HG03342 (cell line): ENCODE results near the gene ADA.
"Not testable (repeated sequence)": the region's sequence is repeated elsewhere in the genome, so short reads cannot be mapped to it uniquely, and the experiment has no call there.

Experiments used
- ATAC-seq: cut with Tn5 transposase; IDR thresholded peaks from one replicate; pipeline ENCODE4 v1.9.1; 2021; ENCODE audit warnings: mild to moderate bottlenecking, moderate library complexity; ENCODE audit not compliant: unreplicated experiment

The ADA gene

GRCh38 chr20:44601236-44601671, 50.2 kb downstream of the ADA start:
- ATAC-seq = no peak

GRCh38 chr20:44600758-44601201, 50.7 kb downstream of the ADA start:
- ATAC-seq = no peak

- ATAC-seq = no peak
Measured at GRCh38 chr20:44600301-44600700, 51.2 kb downstream of the ADA start.

DNA sequence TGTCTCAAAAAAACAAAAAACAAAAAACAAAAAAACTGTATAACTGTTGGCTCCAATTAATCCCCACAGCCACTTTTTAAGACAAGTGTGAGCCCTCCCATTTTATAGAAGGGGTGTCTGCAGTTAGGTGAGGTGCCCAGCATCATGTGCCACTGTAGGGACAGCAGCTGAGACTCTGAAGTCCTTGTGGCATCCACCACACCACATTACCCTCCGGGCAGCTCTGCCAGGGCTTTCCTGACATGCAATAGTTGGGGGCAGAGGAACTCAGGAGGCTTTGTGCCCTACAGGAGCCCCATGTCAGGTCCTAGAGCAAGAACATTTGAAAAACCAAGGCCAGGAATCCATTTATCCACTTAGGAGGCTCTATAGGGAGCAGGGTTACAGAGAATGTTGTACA, 51.8 kb downstream of the ADA start:
- no peak for ATAC-seq

DNA sequence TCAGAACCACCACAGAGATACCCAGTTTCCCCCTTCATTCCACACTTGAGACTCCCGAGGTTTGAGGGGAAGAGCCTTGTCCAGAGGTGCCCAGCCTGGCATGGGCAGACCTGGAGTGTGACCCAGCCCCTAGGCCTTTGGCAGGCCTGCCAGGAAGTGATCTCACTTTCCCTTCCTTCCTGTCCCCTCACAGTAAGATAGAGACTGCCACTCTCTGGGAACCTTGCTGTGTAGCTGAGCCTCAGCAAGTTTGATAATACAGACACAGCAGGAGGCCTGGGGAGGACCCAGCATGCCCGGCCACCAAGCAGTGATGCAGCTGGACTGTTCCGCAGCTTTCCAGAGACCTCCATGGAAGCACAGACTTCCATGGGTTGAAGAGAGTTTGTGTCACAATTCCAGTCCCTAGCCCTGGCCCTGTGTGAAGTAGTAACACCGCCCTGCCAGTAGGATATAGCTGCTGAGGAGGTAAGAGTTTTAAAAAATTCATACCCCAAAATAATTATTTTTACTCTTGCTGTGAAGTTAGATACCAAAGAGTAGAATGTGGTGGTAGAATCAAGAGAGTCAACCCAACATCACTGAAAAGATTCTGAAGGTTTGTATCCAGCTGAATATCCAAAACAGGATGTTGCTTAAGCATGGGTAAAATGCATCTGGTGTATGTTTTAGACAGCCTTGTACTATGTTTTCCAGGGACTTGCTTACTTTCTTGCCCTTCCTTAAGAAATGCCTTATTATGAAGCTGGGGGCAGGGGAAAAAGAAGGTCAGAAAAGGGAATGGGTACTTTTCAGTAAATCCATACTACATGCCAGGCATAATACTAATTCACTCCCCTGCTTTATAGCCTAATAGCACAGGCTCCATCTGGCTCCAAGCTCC, 52.8 kb downstream of the ADA start:
- ATAC-seq = no peak

DNA sequence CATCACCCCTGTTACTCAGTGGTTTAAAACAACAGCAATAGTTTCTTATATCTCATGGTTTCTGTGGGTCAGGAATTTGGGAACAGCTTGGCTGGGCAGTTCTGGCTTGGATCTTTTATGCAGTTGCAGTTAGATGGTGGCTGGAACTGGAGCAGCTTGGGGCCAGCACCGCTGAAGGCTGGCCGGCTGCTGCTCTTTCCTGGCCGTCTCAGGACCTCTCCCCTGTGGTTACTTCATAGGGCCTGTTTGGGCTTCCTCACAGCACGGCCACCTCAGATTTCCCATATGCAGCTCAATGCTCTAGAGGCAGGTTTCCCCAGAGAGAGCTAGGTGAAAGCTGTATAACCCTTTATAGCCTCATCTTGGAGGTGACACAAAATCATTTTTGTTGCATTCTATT, 53.6 kb downstream of the ADA start:
- no peak for ATAC-seq

- no peak for ATAC-seq
Measured at GRCh38 chr20:44597516-44597915, 54.0 kb downstream of the ADA start.

DNA sequence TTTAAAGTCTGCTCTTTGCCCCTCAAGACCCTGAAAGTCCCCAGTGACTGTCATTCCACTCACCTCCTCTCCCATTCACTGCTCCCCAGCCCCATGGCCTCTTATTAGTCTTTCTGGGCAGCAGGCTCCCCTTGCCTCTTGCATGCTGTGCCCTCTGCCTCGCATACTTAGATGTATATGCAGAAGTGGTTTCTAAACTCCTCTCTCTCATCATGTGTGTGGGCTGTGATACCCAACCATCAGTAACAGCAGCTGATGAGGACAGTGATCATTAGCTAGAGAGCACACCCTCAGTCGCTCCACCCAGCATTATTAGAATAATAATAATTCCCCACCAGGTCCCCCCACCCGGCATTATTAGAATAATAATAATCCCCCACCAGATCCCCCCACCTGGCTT, 54.6 kb downstream of the ADA start:
- ATAC-seq = no peak

GRCh38 chr20:44596010-44596409, 55.5 kb downstream of the ADA start:
- no peak for ATAC-seq

DNA sequence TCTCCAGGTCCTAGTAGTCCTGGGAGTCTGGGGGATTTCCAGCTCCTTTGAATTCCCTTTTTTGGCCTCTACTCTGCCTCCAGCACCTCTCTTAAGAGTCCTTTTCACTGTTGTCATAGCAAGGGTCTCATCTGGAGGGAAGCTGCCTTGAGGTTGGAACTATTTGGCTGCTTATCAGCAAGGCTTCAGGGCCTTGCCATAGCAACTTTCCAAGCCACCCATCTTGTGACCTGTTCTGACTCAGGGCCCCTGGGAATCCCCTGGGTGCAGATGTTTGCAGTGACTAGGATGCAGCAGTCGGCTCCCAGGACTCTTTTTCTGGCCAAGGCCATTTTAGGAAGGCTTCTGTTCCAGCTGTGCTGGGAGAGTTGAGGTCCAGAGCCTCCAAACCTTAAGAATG, 56.8 kb downstream of the ADA start:
- ATAC-seq = no peak

DNA sequence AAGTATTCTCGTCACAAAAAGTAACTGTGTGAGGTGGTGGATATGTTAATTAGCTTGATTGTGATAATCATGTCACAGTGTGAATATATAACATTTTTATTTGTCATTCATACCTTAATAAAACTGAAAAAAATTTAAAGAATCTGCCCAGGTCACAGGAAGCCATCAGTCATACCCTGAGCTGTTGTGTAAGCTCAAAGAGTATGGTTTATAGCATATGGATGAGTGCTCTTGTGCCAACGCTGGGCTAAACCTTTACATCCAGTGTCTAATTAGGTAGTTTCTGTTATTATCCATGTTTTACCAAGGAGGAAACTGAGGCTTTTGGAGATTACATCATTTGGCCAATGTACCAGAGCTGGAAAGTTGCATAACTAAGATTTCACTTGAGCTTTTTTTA, 57.7 kb downstream of the ADA start:
- no peak for ATAC-seq

- no peak for ATAC-seq
Measured at GRCh38 chr20:44592366-44592765, 59.1 kb downstream of the ADA start.

DNA sequence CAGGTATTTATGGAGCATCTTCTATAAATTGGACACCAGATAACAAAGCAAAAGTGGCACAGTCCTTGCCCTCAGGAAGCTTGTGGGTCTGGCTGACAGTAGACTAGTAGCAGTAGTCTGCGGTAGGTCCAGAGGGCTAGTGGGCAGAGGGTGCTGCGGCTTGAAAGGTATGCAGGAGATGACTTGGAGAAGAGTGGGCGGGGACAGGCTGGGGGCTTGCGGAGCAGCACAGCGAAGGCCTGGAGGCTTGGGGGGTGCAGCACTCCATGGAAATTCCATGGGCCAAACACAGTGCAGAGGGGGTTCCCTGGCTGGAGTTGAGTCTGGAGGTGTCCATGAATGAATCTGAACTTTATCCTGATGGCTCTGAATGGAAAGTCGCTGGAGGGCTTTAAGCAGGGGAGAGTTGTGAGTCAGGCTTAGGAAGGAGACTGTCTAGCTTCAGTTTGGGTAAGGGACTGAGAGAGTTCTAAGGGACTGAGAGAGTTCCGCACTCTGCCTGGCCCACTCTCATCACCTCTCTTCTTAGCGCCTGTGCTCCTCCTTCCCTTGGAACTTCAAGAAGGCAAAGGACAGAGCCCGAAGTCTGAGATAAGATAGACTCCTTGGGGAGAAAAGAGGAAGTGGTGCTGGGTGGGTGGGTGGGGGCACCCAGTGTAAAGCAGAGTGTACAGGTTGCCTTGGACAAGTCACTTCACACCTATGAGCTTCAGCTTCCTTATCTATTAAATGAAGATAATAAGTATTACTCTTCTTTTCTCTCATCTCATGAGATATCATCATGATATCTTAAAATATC, 60.3 kb downstream of the ADA start:
- ATAC-seq = no peak

DNA sequence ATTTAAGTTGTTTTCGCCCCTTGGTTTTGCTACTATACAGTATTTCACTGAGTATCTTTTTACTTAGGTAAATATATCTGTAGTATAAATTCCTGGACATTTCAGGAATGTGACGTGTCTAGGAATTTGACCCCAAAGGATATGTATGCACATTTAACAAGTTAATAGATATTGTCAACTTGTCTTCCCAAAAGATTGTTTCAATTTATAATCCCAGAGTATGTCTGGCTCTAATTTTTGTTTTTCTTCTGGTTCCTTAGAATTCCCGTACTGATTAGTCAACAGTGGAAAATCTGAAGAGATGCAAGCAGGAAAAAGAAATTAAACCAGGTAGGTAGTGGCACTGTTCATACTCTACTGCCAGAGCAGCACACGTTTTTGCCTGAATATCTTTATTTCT, 62.0 kb downstream of the ADA start:
- ATAC-seq = no peak

DNA sequence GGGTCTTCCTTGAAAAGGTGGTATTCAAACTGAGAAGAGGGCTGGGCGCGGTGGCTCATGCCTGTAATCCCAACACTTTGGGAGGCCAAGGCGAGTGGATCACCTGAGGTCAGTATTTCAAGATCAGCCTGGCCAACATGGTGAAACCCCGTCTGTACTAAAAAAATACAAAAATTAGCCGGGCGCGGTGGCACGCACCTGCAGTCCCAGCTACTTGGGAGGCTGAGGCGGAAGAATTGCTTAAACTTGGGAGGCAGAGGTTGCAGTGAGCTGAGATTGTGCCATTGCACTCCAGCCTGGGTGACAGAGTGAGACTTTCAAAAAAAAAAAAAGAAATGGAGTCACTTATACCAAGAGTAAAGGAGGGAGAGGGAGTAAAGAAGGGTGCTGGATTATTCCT, 63.2 kb downstream of the ADA start:
- not testable (repeated sequence) for ATAC-seq

DNA sequence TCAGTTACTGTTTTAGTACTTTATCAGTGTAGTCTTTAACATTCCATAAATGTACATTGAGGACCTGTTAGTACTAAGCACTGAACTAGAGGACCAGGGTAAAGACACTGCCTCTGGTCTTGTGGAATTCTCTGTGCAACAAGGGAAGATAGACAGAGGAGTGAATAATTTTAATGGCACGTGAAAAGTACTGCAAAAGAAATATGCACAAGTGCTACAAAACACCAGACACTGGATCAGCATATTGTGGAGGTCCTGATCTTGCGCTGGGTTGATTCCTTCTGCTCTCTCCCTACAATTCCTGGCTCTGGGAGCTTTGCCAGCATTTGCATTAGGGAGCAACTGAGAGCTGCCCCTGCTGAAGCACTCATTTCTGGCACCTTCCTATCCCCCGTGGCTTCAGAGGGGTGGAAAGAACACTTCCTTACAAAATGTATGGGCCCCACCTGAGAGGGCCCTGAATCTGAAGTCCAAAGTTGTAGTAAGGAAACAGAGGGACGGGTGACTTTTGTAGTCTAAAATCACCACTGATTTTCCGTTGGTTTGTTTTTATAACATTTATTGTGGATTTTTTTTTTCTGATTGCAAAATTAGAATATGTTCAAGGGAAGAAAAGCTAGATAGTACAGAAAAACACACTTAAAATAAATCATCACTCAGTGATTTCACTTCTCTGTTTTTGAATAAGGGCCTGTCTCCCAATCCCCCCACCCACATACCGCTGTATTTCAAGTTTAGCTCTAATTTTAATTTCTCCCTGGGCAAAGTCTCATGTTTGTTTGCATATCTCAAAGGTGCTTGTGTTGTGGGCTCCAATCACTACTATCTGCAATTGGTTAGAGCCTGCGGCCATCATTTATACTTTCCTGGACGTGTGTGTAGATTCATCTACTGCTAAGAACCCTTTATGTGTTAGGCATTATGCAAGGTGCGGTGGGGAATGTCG, 64.2 kb downstream of the ADA start:
- ATAC-seq = no peak

DNA sequence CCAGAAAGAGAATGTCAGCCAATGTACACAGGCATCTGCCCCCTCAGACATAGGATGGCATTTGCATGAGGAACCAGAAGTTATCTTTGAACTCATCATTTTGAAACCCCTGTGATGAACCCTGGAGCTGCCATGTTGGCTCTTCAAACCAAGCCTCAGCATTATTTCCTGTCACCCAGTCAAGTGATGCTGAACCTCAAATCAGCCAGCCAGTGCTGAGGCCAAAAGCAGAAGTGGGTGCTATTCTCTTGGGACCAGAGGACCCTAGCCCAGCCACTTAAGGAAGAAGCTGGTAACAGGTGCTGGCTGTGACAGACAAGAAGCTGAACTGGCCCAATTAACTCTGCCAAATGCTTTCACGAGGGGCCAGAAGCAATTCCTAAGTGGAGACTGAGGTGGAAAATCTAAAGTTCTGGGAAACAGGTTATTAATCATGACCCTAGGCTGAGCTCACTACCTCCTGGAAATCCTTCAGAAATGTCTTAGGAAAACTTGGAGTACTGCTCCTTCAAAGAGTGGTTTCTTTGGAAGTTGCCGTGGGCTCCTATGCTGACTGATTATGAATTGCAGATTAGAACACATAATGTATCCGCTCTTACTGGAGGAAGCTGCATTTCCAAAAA, 65.1 kb downstream of the ADA start:
- ATAC-seq = peak; percentile 66

- no peak for ATAC-seq
Measured at GRCh38 chr20:44585057-44585963, 66.2 kb downstream of the ADA start.

DNA sequence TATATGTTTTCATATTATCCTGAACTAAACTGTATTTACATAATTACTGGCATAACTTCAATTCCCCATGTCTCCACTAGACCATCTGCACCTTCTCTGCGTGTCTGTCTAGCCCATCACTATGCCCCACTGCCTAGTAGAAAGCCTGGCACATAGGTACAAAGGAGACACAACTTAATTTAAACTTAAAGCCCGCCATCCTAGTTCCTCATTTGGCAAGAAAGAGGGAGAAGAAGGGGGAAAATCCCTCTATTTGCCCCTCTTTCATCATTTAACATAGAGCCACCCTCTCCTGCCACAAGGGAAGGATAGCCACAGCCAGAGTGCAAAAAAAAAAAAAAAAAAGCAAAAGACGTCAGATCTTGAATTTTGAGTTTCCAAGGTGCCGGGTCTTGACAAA, 67.3 kb downstream of the ADA start:
- ATAC-seq = no peak
